ENCODE measurements around the gene CPNE7. TPM values are rescaled to one million over a fixed set of nuclear protein-coding genes. Genes with fewer than 3 reads are reported as not detected.

CPNE7 gene
- total RNA-seq, 1 donor from 2014 or later = 32.2 TPM

- H3K27ac Mint-ChIP-seq = no peak overlapping the region
- no peaks in the 10 kb centered on the region for H3K36me3 Mint-ChIP-seq (ENCODE audit: low read depth)
- H3K27me3 Mint-ChIP-seq (ENCODE audit: insufficient read depth) = no peaks in the 10 kb centered on the region
- intact Hi-C loops (cut with micrococcal nuclease) = no loop called here
- H3K9me3 Mint-ChIP-seq = no peaks in the 10 kb centered on the region
- no peak overlapping the region for H3K4me3 Mint-ChIP-seq
- H3K4me1 Mint-ChIP-seq (ENCODE audit: low read depth) = peaks cover 13% of the 10 kb centered on the region
- DNase-seq (ENCODE audit: low spot score) = no peak
These were observed 24.3 kb downstream of the CPNE7 start for GRCh38 chr16:89599902-89600301.

GRCh38 chr16:89600427-89600826 lies 24.9 kb downstream of the CPNE7 start:
- no peak for DNase-seq (ENCODE audit: low spot score)
- no peaks in the 10 kb centered on the region for H3K9me3 Mint-ChIP-seq
- intact Hi-C loops (cut with micrococcal nuclease) = no loop called here
- no peaks in the 10 kb centered on the region for H3K36me3 Mint-ChIP-seq (ENCODE audit: low read depth)
- peaks cover 13% of the 10 kb centered on the region for H3K4me1 Mint-ChIP-seq (ENCODE audit: low read depth)
- H3K27me3 Mint-ChIP-seq (ENCODE audit: insufficient read depth) = no peaks in the 10 kb centered on the region
- H3K4me3 Mint-ChIP-seq = no peak overlapping the region
- no peak overlapping the region for H3K27ac Mint-ChIP-seq

GRCh38 chr16:89600956-89601355 lies 25.4 kb downstream of the CPNE7 start:
- Mint-ChIP-seq H3K4me3 (no peak overlapping the region), H3K4me1 (ENCODE audit: low read depth) (peaks cover 13% of the 10 kb centered on the region), H3K9me3 (no peaks in the 10 kb centered on the region), H3K27me3 (ENCODE audit: insufficient read depth) (no peaks in the 10 kb centered on the region), H3K27ac (no peak overlapping the region), H3K36me3 (ENCODE audit: low read depth) (no peaks in the 10 kb centered on the region)
- intact Hi-C loops (cut with micrococcal nuclease) = no loop called here
- no peak for DNase-seq (ENCODE audit: low spot score)

GRCh38 chr16:89601906-89602272 lies 26.3 kb downstream of the CPNE7 start:
- no peaks in the 10 kb centered on the region for H3K27me3 Mint-ChIP-seq (ENCODE audit: insufficient read depth)
- peaks cover 13% of the 10 kb centered on the region for H3K4me1 Mint-ChIP-seq (ENCODE audit: low read depth)
- H3K9me3 Mint-ChIP-seq = no peaks in the 10 kb centered on the region
- no peak for DNase-seq (ENCODE audit: low spot score)
- no peak overlapping the region for H3K4me3 Mint-ChIP-seq
- intact Hi-C loops (cut with micrococcal nuclease) = loop anchor here (1.0 kb wide), 1 partner anchor 39 kb away; no protein-coding TSS in a partner anchor
- no peaks in the 10 kb centered on the region for H3K36me3 Mint-ChIP-seq (ENCODE audit: low read depth)
- no peak overlapping the region for H3K27ac Mint-ChIP-seq

GRCh38 chr16:89602273-89602951 lies 26.9 kb downstream of the CPNE7 start:
- peaks cover 13% of the 10 kb centered on the region for H3K4me1 Mint-ChIP-seq (ENCODE audit: low read depth)
- no peaks in the 10 kb centered on the region for H3K27me3 Mint-ChIP-seq (ENCODE audit: insufficient read depth)
- H3K9me3 Mint-ChIP-seq = no peaks in the 10 kb centered on the region
- intact Hi-C loops (cut with micrococcal nuclease) = loop anchor here (1.0 kb wide), 1 partner anchor 39 kb away; no protein-coding TSS in a partner anchor
- no peak overlapping the region for H3K4me3 Mint-ChIP-seq
- DNase-seq (ENCODE audit: low spot score) = peak; percentile 26
- H3K27ac Mint-ChIP-seq = peak overlapping the region; percentile 7
- H3K36me3 Mint-ChIP-seq (ENCODE audit: low read depth) = no peaks in the 10 kb centered on the region

GRCh38 chr16:89602952-89603590 lies 27.5 kb downstream of the CPNE7 start:
- H3K27ac Mint-ChIP-seq = no peak overlapping the region
- no peaks in the 10 kb centered on the region for H3K9me3 Mint-ChIP-seq
- intact Hi-C loops (cut with micrococcal nuclease) = loop anchor here (1.0 kb wide), 1 partner anchor 38 kb away; no protein-coding TSS in a partner anchor
- no peak for DNase-seq (ENCODE audit: low spot score)
- H3K36me3 Mint-ChIP-seq (ENCODE audit: low read depth) = no peaks in the 10 kb centered on the region
- no peaks in the 10 kb centered on the region for H3K27me3 Mint-ChIP-seq (ENCODE audit: insufficient read depth)
- H3K4me1 Mint-ChIP-seq (ENCODE audit: low read depth) = peaks cover 13% of the 10 kb centered on the region
- H3K4me3 Mint-ChIP-seq = no peak overlapping the region

GRCh38 chr16:89604764-89605163 lies 29.2 kb downstream of the CPNE7 start:
- no peak overlapping the region for H3K27ac Mint-ChIP-seq
- H3K9me3 Mint-ChIP-seq = no peaks in the 10 kb centered on the region
- peaks cover 13% of the 10 kb centered on the region for H3K4me1 Mint-ChIP-seq (ENCODE audit: low read depth)
- H3K36me3 Mint-ChIP-seq (ENCODE audit: low read depth) = no peaks in the 10 kb centered on the region
- no peak for DNase-seq (ENCODE audit: low spot score)
- intact Hi-C loops (cut with micrococcal nuclease) = no loop called here
- H3K4me3 Mint-ChIP-seq = no peak overlapping the region
- H3K27me3 Mint-ChIP-seq (ENCODE audit: insufficient read depth) = no peaks in the 10 kb centered on the region

GRCh38 chr16:89605186-89605970 lies 29.8 kb downstream of the CPNE7 start:
- intact Hi-C loops (cut with micrococcal nuclease) = no loop called here
- no peak overlapping the region for H3K27ac Mint-ChIP-seq
- peaks cover 13% of the 10 kb centered on the region for H3K4me1 Mint-ChIP-seq (ENCODE audit: low read depth)
- no peaks in the 10 kb centered on the region for H3K9me3 Mint-ChIP-seq
- no peak overlapping the region for H3K4me3 Mint-ChIP-seq
- H3K36me3 Mint-ChIP-seq (ENCODE audit: low read depth) = no peaks in the 10 kb centered on the region
- no peaks in the 10 kb centered on the region for H3K27me3 Mint-ChIP-seq (ENCODE audit: insufficient read depth)
- no peak for DNase-seq (ENCODE audit: low spot score)

- Mint-ChIP-seq H3K36me3 (ENCODE audit: low read depth) (no peaks in the 10 kb centered on the region), H3K9me3 (no peaks in the 10 kb centered on the region), H3K27me3 (ENCODE audit: insufficient read depth) (no peaks in the 10 kb centered on the region), H3K4me1 (ENCODE audit: low read depth) (peaks cover 13% of the 10 kb centered on the region), H3K4me3 (no peak overlapping the region), H3K27ac (no peak overlapping the region)
- intact Hi-C loops (cut with micrococcal nuclease) = no loop called here
- DNase-seq (ENCODE audit: low spot score) = no peak
These were observed 30.4 kb downstream of the CPNE7 start for GRCh38 chr16:89606006-89606405.

GRCh38 chr16:89607453-89607852 lies 31.9 kb downstream of the CPNE7 start:
- no peaks in the 10 kb centered on the region for H3K9me3 Mint-ChIP-seq
- intact Hi-C loops (cut with micrococcal nuclease) = no loop called here
- peaks cover 8% of the 10 kb centered on the region for H3K4me1 Mint-ChIP-seq (ENCODE audit: low read depth)
- no peak for DNase-seq (ENCODE audit: low spot score)
- no peak overlapping the region for H3K27ac Mint-ChIP-seq
- H3K4me3 Mint-ChIP-seq = no peak overlapping the region
- no peaks in the 10 kb centered on the region for H3K36me3 Mint-ChIP-seq (ENCODE audit: low read depth)
- no peaks in the 10 kb centered on the region for H3K27me3 Mint-ChIP-seq (ENCODE audit: insufficient read depth)

GRCh38 chr16:89607937-89608740 lies 32.6 kb downstream of the CPNE7 start:
- Mint-ChIP-seq H3K9me3 (no peaks in the 10 kb centered on the region), H3K27ac (no peak overlapping the region), H3K36me3 (ENCODE audit: low read depth) (no peaks in the 10 kb centered on the region), H3K4me3 (no peak overlapping the region), H3K27me3 (ENCODE audit: insufficient read depth) (no peaks in the 10 kb centered on the region), H3K4me1 (ENCODE audit: low read depth) (peaks cover 1% of the 10 kb centered on the region)
- intact Hi-C loops (cut with micrococcal nuclease) = no loop called here
- no peak for DNase-seq (ENCODE audit: low spot score)

- Mint-ChIP-seq H3K36me3 (ENCODE audit: low read depth) (no peaks in the 10 kb centered on the region), H3K9me3 (no peaks in the 10 kb centered on the region), H3K4me3 (no peak overlapping the region), H3K4me1 (ENCODE audit: low read depth) (no peaks in the 10 kb centered on the region), H3K27ac (no peak overlapping the region), H3K27me3 (ENCODE audit: insufficient read depth) (no peaks in the 10 kb centered on the region)
- intact Hi-C loops (cut with micrococcal nuclease) = no loop called here
- DNase-seq (ENCODE audit: low spot score) = no peak
These were observed 34.5 kb downstream of the CPNE7 start for GRCh38 chr16:89610108-89610453.
